HG03064 (cell line): ENCODE measurements around the gene SRGAP2B.
"Not testable (repeated sequence)": the region's sequence is repeated elsewhere in the genome, so short reads cannot be mapped to it uniquely, and the experiment has no call there.

Experiments used
- ATAC-seq: cut with Tn5 transposase; IDR thresholded peaks from one replicate; pipeline ENCODE4 v1.9.1; 2021; ENCODE audit warnings: low read depth; ENCODE audit not compliant: unreplicated experiment

Gene SRGAP2B

GRCh38 chr1:145000743-145001326 lies 94.3 kb downstream of the SRGAP2B start:
- ATAC-seq = not testable (repeated sequence)

- not testable (repeated sequence) for ATAC-seq
Observed at GRCh38 chr1:145000074-145000742, 94.9 kb downstream of the SRGAP2B start.

GRCh38 chr1:144998981-144999273 lies 96.2 kb downstream of the SRGAP2B start:
- ATAC-seq = not testable (repeated sequence)

GRCh38 chr1:144998134-144998980 lies 96.8 kb downstream of the SRGAP2B start:
- not testable (repeated sequence) for ATAC-seq

- not testable (repeated sequence) for ATAC-seq
Observed at GRCh38 chr1:144995833-144996410, 99.2 kb downstream of the SRGAP2B start.

GRCh38 chr1:144992915-144993314 lies 102.2 kb downstream of the SRGAP2B start:
- not testable (repeated sequence) for ATAC-seq

GRCh38 chr1:144990611-144991010 lies 104.5 kb downstream of the SRGAP2B start:
- ATAC-seq = not testable (repeated sequence)

- ATAC-seq = not testable (repeated sequence)
Observed at GRCh38 chr1:144987131-144987530, 108.0 kb downstream of the SRGAP2B start.

GRCh38 chr1:144986171-144986860 lies 108.8 kb downstream of the SRGAP2B start:
- not testable (repeated sequence) for ATAC-seq

GRCh38 chr1:144985550-144986170 lies 109.5 kb downstream of the SRGAP2B start:
- not testable (repeated sequence) for ATAC-seq

GRCh38 chr1:144982802-144983525 lies 112.2 kb downstream of the SRGAP2B start:
- not testable (repeated sequence) for ATAC-seq

- not testable (repeated sequence) for ATAC-seq
Observed at GRCh38 chr1:144981157-144981556, 114.0 kb downstream of the SRGAP2B start.

- ATAC-seq = not testable (repeated sequence)
Observed at GRCh38 chr1:144979960-144980595, 115.0 kb downstream of the SRGAP2B start.

- ATAC-seq = not testable (repeated sequence)
Observed at GRCh38 chr1:144977856-144978255, 117.3 kb downstream of the SRGAP2B start.

- not testable (repeated sequence) for ATAC-seq
Observed at GRCh38 chr1:144971936-144972335, 123.2 kb downstream of the SRGAP2B start.

- ATAC-seq = not testable (repeated sequence)
Observed at GRCh38 chr1:144966488-144966887, 128.6 kb downstream of the SRGAP2B start.

GRCh38 chr1:144964765-144965164 lies 130.4 kb downstream of the SRGAP2B start:
- not testable (repeated sequence) for ATAC-seq

GRCh38 chr1:144964186-144964585 lies 130.9 kb downstream of the SRGAP2B start:
- ATAC-seq = not testable (repeated sequence)

GRCh38 chr1:144963571-144963970 lies 131.6 kb downstream of the SRGAP2B start:
- ATAC-seq = not testable (repeated sequence)
